ENCODE results near the gene TCERG1L.
"Not testable (repeated sequence)": the region's sequence is repeated elsewhere in the genome, so short reads cannot be mapped to it uniquely, and the experiment has no call there.

Gene TCERG1L

GRCh38 chr10:131143425-131144165 lies 167.9 kb downstream of the TCERG1L start:
- no peak for DNase-seq (ENCODE audit: low spot score)

- no peak for DNase-seq (ENCODE audit: low spot score)
Measured at GRCh38 chr10:131142517-131143380, 168.8 kb downstream of the TCERG1L start.

- DNase-seq (ENCODE audit: low spot score): no peak
Measured at GRCh38 chr10:131141645-131142516, 169.6 kb downstream of the TCERG1L start.

- DNase-seq (ENCODE audit: low spot score): no peak
Measured at GRCh38 chr10:131141207-131141606, 170.3 kb downstream of the TCERG1L start.

- no peak for DNase-seq (ENCODE audit: low spot score)
Measured at GRCh38 chr10:131140606-131141005, 170.9 kb downstream of the TCERG1L start.

- no peak for DNase-seq (ENCODE audit: low spot score)
Measured at GRCh38 chr10:131137223-131137622, 174.3 kb downstream of the TCERG1L start.

GRCh38 chr10:131136336-131136735 lies 175.2 kb downstream of the TCERG1L start:
- not testable (repeated sequence) for DNase-seq (ENCODE audit: low spot score)

GRCh38 chr10:131135716-131136115 lies 175.8 kb downstream of the TCERG1L start:
- DNase-seq (ENCODE audit: low spot score): no peak

- no peak for DNase-seq (ENCODE audit: low spot score)
Measured at GRCh38 chr10:131134651-131135050, 176.9 kb downstream of the TCERG1L start.

- no peak for DNase-seq (ENCODE audit: low spot score)
Measured at GRCh38 chr10:131134001-131134576, 177.4 kb downstream of the TCERG1L start.

- DNase-seq (ENCODE audit: low spot score): no peak
Measured at GRCh38 chr10:131132681-131133080, 178.8 kb downstream of the TCERG1L start.

- no peak for DNase-seq (ENCODE audit: low spot score)
Measured at GRCh38 chr10:131131726-131132591, 179.6 kb downstream of the TCERG1L start.

GRCh38 chr10:131130025-131130424 lies 181.5 kb downstream of the TCERG1L start:
- DNase-seq (ENCODE audit: low spot score): no peak

GRCh38 chr10:131129544-131129943 lies 182.0 kb downstream of the TCERG1L start:
- no peak for DNase-seq (ENCODE audit: low spot score)

GRCh38 chr10:131128731-131129130 lies 182.8 kb downstream of the TCERG1L start:
- no peak for DNase-seq (ENCODE audit: low spot score)

- no peak for DNase-seq (ENCODE audit: low spot score)
Measured at GRCh38 chr10:131127610-131128009, 183.9 kb downstream of the TCERG1L start.

- DNase-seq (ENCODE audit: low spot score): no peak
Measured at GRCh38 chr10:131127138-131127589, 184.4 kb downstream of the TCERG1L start.

GRCh38 chr10:131126321-131127137 lies 185.0 kb downstream of the TCERG1L start:
- DNase-seq (ENCODE audit: low spot score): no peak

GRCh38 chr10:131125511-131126225 lies 185.9 kb downstream of the TCERG1L start:
- no peak for DNase-seq (ENCODE audit: low spot score)

Data from D341Med (cell line).